NB4 (cell line): ENCODE data around the gene PPP1R3D.
A peak's percentile ranks its signal among the peaks of the same experiment; 100 is the strongest.

Source experiments
- DNase-seq: peaks from one replicate; pipeline ENCODE4 v3.0.0; 2010; ENCODE audit warnings: low read depth
- H3K4me3 ChIP-seq: one replicate; pipeline ENCODE4 v1.5.1; 2011; ENCODE audit warnings: mild to moderate bottlenecking, low read depth, low read length, moderate library complexity
- MYC ChIP-seq: IDR thresholded peaks from 2 replicates; pipeline ENCODE4 v1.6.1; 2011; ENCODE audit warnings: low read depth, low read length
- POLR2A ChIP-seq: IDR thresholded peaks from 2 replicates; pipeline ENCODE4 v1.6.1; 2011; ENCODE audit warnings: mild to moderate bottlenecking; ENCODE audit not compliant: insufficient read length; ENCODE audit errors: extremely low read depth
- TF ChIP-seq, protein P1 (sequence below): IDR thresholded peaks from one replicate; pipeline ENCODE4 v1.5.1; 2012; ENCODE audit warnings: low read depth, low read length
- TF ChIP-seq, protein P2 (sequence below): IDR thresholded peaks from 2 replicates; pipeline ENCODE4 v1.6.1; 2011; ENCODE audit warnings: low read depth, low read length

PPP1R3D gene, protein sequence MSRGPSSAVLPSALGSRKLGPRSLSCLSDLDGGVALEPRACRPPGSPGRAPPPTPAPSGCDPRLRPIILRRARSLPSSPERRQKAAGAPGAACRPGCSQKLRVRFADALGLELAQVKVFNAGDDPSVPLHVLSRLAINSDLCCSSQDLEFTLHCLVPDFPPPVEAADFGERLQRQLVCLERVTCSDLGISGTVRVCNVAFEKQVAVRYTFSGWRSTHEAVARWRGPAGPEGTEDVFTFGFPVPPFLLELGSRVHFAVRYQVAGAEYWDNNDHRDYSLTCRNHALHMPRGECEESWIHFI

DNA sequence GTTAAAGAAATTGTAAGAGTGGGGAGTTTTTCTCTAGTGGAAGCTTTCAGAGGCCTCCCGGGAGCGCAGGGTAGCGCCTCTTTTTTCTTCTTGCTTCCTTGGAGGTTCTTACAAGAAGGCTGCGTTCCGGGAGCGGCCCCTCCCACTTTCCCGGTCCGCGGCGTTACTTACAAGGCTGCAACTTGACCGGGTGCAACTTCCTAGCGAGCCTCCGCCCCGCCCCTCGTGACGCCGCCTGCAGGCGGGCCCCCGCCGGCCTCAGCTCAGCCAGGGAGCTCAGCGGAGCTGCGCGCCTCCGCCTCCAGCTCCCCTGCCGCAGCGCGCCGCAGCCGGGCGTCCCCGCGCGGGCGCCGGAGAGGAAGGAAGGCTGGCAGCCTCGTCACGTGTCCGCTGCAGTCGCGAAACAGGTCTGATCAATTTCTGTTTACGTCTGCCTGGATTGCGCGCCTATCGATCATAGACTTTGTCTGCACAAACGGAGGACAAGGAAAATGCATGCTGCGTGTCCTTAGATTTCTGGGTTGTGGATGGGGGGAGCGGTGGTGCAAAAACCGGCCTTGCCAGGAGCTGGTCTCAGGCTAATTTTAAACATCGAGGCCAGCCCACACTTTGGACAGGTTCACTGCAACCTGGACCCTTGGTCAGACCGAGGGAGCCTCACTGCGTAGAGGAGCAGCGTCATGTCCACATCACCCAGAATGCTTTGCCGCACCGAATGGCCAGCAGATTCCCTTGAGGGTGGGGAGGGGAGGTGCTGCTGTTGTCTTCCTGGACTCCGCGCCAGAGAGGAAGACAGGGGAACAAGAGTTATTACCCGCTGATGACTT is at the start of gene PPP1R3D, which contains the start of gene FAM217B:
Gene PPP1R3D, minus strand, starts transcription at position 177 of the 827 bp plus-strand sequence. CDS start 374 bp downstream, outside the sequence.
Gene FAM217B, plus strand, starts transcription at position 261 of the 827 bp plus-strand sequence. CDS start 3,555 bp downstream, outside the sequence.
- H3K4me3 ChIP-seq: peak within 1 kb of the TSS; percentile 85
- peak; percentile 99 for DNase-seq
- peak; percentile 87 for TF ChIP-seq MYC
- TF ChIP-seq, protein P1, sequence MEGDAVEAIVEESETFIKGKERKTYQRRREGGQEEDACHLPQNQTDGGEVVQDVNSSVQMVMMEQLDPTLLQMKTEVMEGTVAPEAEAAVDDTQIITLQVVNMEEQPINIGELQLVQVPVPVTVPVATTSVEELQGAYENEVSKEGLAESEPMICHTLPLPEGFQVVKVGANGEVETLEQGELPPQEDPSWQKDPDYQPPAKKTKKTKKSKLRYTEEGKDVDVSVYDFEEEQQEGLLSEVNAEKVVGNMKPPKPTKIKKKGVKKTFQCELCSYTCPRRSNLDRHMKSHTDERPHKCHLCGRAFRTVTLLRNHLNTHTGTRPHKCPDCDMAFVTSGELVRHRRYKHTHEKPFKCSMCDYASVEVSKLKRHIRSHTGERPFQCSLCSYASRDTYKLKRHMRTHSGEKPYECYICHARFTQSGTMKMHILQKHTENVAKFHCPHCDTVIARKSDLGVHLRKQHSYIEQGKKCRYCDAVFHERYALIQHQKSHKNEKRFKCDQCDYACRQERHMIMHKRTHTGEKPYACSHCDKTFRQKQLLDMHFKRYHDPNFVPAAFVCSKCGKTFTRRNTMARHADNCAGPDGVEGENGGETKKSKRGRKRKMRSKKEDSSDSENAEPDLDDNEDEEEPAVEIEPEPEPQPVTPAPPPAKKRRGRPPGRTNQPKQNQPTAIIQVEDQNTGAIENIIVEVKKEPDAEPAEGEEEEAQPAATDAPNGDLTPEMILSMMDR: no peak
- TF ChIP-seq, protein P2, sequence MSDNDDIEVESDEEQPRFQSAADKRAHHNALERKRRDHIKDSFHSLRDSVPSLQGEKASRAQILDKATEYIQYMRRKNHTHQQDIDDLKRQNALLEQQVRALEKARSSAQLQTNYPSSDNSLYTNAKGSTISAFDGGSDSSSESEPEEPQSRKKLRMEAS: peak; percentile 89
- TF ChIP-seq POLR2A: peak; percentile 93

DNA sequence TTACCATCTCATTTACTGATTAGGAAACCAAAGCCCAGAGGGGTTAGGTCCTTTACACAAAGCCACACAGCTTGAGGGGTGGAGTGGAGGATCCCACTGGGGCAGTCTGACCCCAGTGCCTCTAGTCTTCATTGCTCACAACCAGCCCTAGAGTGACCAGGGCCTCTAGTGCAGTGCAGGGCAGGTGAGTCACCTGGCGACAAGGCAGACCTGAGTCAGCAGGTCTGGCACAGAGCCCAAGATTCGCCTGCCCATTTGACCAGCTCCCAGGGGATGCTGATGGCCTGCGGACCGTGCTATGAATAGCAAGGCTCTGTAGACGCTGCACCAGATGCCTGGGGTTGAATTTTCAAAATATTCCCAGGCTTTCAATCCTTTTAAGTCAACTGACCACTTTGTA is 48.0 kb upstream of the PPP1R3D start:
- no peak for TF ChIP-seq POLR2A
- TF ChIP-seq, protein P2: no peak
- no peak for TF ChIP-seq MYC
- TF ChIP-seq, protein P1: no peak
- no peak overlapping the region for H3K4me3 ChIP-seq
- no peak for DNase-seq

DNA sequence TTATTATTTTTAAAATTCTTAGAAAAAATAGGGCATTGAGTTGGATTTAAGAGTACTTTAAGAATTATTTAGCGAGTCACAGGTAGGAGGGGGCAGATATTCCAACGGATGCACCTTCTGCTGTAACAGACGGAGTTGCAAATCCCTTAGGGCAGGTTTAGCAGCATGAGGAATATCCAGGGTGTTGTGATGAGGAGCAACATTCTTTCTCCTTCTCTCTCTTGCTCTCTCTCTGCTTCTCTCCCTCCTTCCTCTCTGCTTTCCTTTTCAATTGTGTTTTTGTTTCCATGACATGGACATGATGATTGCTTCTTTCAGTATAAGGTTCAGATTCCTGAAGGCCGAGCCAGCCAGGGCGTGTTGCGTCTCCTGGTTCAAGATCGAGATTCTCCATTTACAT is 47.0 kb upstream of the PPP1R3D start:
- no peak for DNase-seq
- no peak for TF ChIP-seq MYC
- no peak for TF ChIP-seq POLR2A
- TF ChIP-seq, protein P2: no peak
- TF ChIP-seq, protein P1: no peak
- H3K4me3 ChIP-seq: no peak overlapping the region

DNA sequence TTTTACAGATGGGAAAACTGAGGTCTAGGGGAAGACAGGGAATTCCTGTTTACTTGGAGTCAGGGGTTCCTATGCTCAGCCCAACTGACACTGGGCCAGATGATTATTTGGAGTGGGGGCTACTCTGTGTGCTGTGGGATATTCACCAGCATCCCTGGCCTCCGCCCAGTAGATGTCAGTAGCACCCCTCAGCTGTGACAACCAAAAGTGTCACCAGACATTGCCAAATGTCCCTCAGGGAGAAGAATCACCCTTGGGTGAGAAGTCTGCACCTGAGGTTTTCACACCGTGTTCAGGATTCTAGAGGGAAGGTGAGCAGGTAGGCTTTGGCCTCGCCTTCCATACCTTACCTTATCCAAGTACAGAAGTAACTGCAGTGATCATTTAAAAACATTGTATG is 45.8 kb upstream of the PPP1R3D start:
- TF ChIP-seq, protein P2: no peak
- no peak for TF ChIP-seq MYC
- TF ChIP-seq, protein P1: peak; percentile 75
- DNase-seq: peak; percentile 70

DNA sequence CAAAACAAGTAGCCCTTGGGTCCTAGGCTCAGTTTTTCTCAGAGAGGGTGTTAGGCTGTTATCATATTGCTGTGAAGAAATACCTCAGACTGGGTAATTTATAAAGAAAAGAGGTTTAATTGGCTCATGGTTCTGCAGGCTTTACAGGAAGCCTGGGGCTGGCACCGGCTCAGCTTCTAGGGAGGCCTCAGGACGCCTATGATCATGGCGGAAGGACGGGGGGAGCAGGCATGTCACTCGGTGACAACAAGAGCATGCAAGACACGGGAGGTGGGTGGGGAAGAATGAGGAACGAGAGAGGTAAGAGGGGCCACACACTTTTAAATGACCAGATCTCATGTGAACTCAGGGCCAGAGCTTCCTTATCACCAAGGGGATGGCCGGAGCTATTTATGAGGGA is 45.1 kb upstream of the PPP1R3D start:
- TF ChIP-seq, protein P2: no peak
- TF ChIP-seq, protein P1: no peak
- no peak for TF ChIP-seq POLR2A
- no peak for TF ChIP-seq MYC
- no peak overlapping the region for H3K4me3 ChIP-seq
- DNase-seq: no peak

More for the DNA sequence above, 45.8 kb upstream of the PPP1R3D start:
- no peak overlapping the region for H3K4me3 ChIP-seq
